ENCODE data around the gene SFMBT1.

Gene SFMBT1

DNA sequence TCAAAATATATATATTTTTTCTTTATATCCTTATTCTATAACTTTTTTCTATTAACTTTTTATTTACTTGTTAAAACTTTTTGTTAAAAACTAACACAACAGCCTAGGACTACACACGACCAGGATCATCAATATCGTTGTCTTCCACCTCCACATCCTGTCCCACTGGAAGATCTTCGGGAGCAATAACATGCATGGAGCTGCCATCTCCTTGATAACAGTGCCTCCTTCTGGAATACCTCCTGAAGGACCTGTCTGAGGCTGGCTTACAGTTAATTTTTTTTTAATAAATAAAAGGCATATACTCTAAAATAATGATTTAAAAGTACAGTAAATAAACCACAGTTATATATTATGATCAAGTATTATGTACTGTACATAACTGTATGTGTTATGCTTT is 58.9 kb downstream of the SFMBT1 start:
- DNase-seq, result no peak

- DNase-seq, result no peak
Measured at GRCh38 chr3:52986049-52986448, 59.8 kb downstream of the SFMBT1 start.

DNA sequence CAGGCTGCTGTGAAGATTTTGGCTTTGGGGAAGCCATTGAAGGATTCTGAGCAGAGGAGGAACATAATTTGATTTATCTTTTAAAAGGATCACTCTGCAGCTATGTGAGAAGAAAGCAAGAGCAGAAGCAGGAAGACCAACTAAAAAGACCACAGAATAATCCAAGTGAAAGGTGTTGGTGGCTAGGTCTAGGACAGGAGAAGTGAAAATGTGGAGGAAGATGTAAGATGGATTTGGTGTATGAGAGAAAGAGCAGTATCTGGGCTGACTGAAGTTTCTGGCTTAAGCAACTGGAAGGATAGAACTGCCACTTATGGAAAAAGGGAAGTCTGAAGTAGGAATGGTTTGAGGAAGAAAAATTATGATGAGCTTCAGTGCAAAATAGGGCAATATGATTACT is 62.0 kb downstream of the SFMBT1 start:
- no peak for DNase-seq

DNA sequence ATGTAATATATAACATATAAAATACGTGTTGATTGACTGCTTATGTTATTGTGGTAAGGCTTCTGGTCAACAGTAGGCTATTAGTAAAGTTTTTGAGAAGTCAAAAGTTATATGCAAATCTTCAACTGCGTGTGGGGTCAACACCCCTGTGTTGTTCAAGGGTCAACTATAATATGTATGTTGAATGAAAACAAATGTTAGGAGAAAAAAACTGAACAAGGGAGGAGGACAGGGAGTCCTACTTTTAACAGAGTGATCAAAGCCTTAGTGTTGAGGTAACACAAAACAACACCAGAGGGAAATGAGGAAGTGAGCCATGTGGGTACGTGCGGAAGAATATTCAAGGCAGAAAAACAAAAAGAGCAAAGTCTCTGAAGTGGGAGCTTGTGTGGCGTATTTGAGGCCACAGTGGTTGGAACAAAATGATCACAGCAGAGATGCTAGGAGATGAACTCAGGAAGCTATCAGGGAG is 62.5 kb downstream of the SFMBT1 start:
- DNase-seq, result peak; percentile 2

DNA sequence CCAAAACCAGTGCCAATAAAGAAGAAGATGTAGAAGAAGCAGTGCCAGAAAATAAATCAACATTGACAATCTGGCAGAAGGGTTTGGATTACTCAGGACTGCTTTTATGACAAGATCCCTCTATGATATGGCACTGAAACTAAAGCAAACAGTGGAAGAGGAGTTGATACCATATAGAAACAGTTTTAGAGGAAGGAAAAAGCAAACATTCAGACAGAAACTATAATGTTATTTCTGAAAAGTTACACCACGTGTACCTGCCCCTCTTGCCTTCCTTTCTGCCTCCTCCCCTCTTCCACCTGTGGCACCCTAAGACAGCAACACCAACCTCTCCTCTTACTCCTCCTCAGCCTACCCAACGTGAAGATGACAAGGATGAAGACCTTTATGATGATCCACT is 63.0 kb downstream of the SFMBT1 start:
- DNase-seq, result no peak

DNA sequence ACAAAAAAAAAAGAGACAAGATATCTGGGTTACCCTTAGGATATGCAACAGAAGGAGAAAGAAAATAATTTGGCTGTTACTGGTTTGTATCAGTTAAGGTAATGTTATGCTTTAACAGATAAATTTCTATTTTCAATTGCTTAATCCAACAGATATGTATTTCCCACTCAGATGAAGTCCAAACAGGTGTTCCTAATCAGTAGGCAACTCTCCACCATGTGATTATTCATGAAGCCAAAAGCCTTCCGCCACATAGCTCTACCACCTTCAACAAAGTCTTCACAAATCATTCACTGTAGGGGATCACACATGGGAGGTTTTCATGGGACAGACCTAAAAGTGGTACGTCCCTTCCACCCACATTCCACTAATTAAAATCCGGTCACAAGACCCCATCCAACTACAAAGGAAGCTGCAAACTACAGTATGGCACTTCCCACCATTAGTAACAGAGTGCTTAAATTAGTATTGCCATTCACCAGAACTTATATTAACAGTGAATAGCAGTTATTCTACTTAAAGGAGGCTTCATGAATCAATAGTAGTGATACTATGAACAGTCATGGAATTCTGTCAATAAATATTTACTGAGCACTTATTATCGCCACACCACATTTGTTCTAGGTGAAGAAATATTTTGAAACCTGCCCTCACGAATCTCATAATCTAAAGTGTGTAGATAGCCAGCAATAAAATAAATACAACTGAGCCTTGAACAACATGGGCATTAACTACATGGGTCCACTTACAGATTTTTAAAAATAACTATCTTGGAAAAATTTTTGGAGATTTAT is 66.5 kb downstream of the SFMBT1 start:
- no peak for DNase-seq

- DNase-seq, result no peak
Measured at GRCh38 chr3:52978109-52978754, 67.6 kb downstream of the SFMBT1 start.

- no peak for DNase-seq
Measured at GRCh38 chr3:52973806-52974205, 72.1 kb downstream of the SFMBT1 start.

- no peak for DNase-seq
Measured at GRCh38 chr3:52971895-52972294, 74.0 kb downstream of the SFMBT1 start.

DNA sequence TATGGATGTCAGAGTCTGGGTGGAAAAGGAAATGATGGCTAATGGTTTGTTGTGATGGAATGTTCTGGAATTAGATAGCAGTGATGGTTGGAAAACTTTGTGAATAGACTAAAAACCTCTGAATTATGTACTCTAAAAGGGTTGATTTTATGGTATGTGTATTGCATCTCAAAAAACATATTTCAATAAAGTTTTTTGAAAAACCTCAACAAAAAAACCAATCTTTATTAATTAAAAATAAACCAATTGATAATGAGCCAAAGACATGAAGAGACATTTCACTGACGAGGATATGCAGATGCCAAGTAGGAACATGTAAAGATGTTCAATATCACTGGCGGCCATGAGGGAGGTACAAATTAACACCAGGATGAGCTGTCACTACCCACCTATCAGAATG is 78.5 kb downstream of the SFMBT1 start:
- no peak for DNase-seq

- no peak for DNase-seq
Measured at GRCh38 chr3:52962160-52962559, 83.7 kb downstream of the SFMBT1 start.

GRCh38 chr3:52959773-52960172 is 86.1 kb downstream of the SFMBT1 start:
- no peak for DNase-seq

DNA sequence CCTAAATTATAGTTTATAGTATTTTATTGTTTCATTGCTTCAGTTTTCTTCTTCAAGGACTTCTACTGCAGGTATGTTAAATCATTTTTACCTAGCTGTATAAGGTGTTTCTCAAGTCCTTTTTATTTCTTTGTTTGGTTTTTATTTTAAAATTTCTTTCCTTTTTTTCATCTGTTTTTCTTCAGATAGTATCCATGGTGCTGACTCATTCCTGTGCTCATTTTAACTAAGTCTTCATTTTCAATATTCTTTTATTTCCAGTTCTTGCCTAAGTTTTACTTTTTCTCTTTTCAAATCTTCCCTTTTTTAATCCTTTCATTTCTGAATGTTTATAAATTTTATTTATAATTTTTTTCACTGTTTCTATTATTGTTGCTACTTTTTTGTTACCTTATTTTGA is 106.3 kb downstream of the SFMBT1 start:
- no peak for DNase-seq

GRCh38 chr3:52934630-52935530 is 111.0 kb downstream of the SFMBT1 start:
- peak; percentile 22 for DNase-seq

GRCh38 chr3:52931889-52932288 is 114.0 kb downstream of the SFMBT1 start:
- no peak for DNase-seq

GRCh38 chr3:52931328-52931727 is 114.5 kb downstream of the SFMBT1 start:
- no peak for DNase-seq

- DNase-seq, result no peak
Measured at GRCh38 chr3:52930748-52931147, 115.1 kb downstream of the SFMBT1 start.

DNA sequence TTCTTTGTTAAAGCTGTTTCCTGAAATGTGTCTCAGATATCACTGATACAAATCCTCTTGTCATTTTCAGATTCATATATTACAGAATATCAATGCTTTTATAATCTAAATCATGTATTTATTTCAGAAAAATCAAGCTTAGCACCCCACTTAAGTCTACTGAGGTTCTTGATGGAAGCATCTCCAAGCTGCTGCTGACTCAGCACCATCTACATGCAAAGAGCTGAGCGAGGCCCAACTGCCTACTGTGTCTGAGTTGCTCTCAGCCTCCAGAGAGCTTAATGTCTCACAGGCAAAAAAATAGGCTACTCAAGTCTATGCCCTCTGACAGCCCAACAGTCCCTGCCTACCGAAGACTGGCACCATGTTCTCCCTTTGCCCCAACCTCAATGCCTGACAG is 119.3 kb downstream of the SFMBT1 start:
- DNase-seq, result no peak

- DNase-seq, result no peak
Measured at GRCh38 chr3:52925405-52926313, 120.2 kb downstream of the SFMBT1 start.

GRCh38 chr3:52923963-52924362 is 121.9 kb downstream of the SFMBT1 start:
- no peak for DNase-seq

DNA sequence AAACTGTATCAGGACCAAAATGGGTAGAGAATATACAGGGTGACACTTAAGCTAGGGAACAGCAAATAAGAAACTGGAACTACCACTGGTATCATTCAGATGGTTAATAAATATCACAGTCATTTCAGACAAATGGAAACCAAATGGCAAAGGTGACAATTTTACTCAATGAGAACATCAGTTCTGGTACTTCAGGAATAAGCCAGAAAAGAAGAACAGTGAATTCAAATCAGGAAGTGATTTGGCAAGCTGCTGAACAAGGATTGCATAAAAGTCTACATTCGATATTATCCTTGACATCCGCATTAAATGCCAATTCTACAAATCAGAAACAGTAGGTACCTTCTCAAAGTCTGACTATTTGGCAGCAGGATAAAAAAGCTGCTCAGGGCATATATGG is 125.0 kb downstream of the SFMBT1 start:
- no peak for DNase-seq

DNA sequence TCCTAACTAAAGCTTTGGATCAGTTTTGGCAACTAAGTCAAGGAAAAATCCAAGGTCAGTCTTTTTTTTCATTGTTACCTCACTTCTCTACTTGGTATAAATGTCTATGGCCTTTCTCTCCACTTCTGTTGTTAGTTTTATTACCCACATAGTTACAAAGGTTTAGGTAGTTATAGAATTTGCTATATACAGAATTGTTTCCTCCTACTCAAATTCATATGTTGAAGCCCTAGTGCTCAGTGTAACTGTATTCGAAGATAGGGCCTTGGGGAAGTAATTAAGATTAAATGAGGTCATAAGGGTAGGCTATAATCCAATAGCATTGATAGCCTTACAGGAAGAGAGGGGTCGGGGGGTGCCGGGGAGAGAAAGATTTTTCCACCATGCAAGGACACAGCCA is 128.8 kb downstream of the SFMBT1 start:
- DNase-seq, result no peak
